Esophagus (tissue), 2 donors: Measurements from ENCODE around the gene ABCA13. TPM values are rescaled to one million over a fixed set of nuclear protein-coding genes. Genes with fewer than 3 reads are reported as not detected.

Experiments used
- H3K27ac ChIP-seq, 2 donors: one replicate each; pipeline ENCODE4 v1.5.1; 2013; ENCODE audit warnings: low read depth in 2 of 2, mild to moderate bottlenecking in 2 of 2, inconsistent platforms in 1 of 2, low read length in 1 of 2, moderate library complexity in 1 of 2
- H3K27me3 ChIP-seq, 2 donors: one replicate each; pipeline ENCODE4 v1.6.1; 2013; ENCODE audit warnings: low read length in 2 of 2, control low read depth in 1 of 2, mild to moderate bottlenecking in 1 of 2; ENCODE audit not compliant: insufficient read depth in 2 of 2, control insufficient read depth in 1 of 2
- H3K36me3 ChIP-seq, 2 donors: one replicate each; pipeline ENCODE4 v1.6.1; 2013; ENCODE audit warnings: low read length in 1 of 2; ENCODE audit not compliant: control insufficient read depth in 2 of 2, insufficient read depth in 2 of 2
- H3K4me1 ChIP-seq, 2 donors: one replicate each; pipeline ENCODE4 v1.6.1; 2013; ENCODE audit warnings: low read length in 1 of 2; ENCODE audit not compliant: control insufficient read depth in 2 of 2, insufficient read depth in 2 of 2
- H3K4me3 ChIP-seq, 2 donors: one replicate each; pipeline ENCODE4 v1.5.1; 2013; ENCODE audit warnings: low read length in 2 of 2, mild to moderate bottlenecking in 2 of 2, low read depth in 1 of 2, moderate library complexity in 1 of 2
- H3K9me3 ChIP-seq, 2 donors: one replicate each; pipeline ENCODE4 v1.6.1; 2013; ENCODE audit warnings: mild to moderate bottlenecking in 2 of 2, low read depth in 1 of 2, low read length in 1 of 2, moderate library complexity in 1 of 2; ENCODE audit not compliant: control insufficient read depth in 2 of 2, insufficient read depth in 1 of 2
- WGBS, 2 donors: extraction: QIAGEN DNeasy Blood & Tissue Kit; methylation state at CpG; one replicate each; pipeline ENCODE4 v1.1.7; 2013; 5-methylcytosine and 5-hydroxymethylcytosine counted together
- polyA plus RNA-seq, 2 donors: library from polyadenylated mRNA; stranded (reverse); fragments of 200-250 nt; gene quantifications; one replicate each; pipeline ENCODE4 v1.2.3, GENCODE V29; 2013
- donor health status: healthy with polysubstance abuse.
- donor health status: Bipolar disorder and iron deficiency.

Gene ABCA13
- polyA plus RNA-seq, 2 donors: 0.49 to 1.6 TPM

- H3K4me1 ChIP-seq: peaks cover 0 to 4% of the 10 kb centered on the region in 2 donors
- no peaks in the 10 kb centered on the region for H3K36me3 ChIP-seq
- H3K27me3 ChIP-seq: no peaks in the 10 kb centered on the region
- H3K9me3 ChIP-seq: no peaks in the 10 kb centered on the region
- no peak overlapping the region for H3K27ac ChIP-seq
- WGBS, 2 donors: 80 to 88% methylated on average over 1 of the region's 1 CpG
- H3K4me3 ChIP-seq: no peak overlapping the region
Measured at GRCh38 chr7:48173756-48174382, 2.6 kb downstream of the ABCA13 start.

- 55 to 86% methylated on average over 1 of the region's 1 CpG for WGBS, 2 donors
- Histone ChIP-seq H3K27ac (no peak overlapping the region), H3K4me1 (peaks cover 0 to 2% of the 10 kb centered on the region in 2 donors), H3K27me3 (no peaks in the 10 kb centered on the region), H3K9me3 (no peaks in the 10 kb centered on the region), H3K4me3 (no peak overlapping the region), H3K36me3 (no peaks in the 10 kb centered on the region)
Measured at GRCh38 chr7:48175019-48175418, 3.8 kb downstream of the ABCA13 start.

- no peaks in the 10 kb centered on the region for H3K36me3 ChIP-seq
- no peaks in the 10 kb centered on the region for H3K9me3 ChIP-seq
- WGBS, 2 donors: 93 to 95% methylated on average over 2 of the region's 2 CpGs
- H3K4me3 ChIP-seq: no peak overlapping the region
- no peaks in the 10 kb centered on the region for H3K27me3 ChIP-seq
- no peak overlapping the region for H3K27ac ChIP-seq
- H3K4me1 ChIP-seq: peaks cover 0 to 2% of the 10 kb centered on the region in 2 donors
Measured at GRCh38 chr7:48176356-48176893, 5.2 kb downstream of the ABCA13 start.

- Histone ChIP-seq H3K36me3 (no peaks in the 10 kb centered on the region), H3K4me1 (peaks cover 0 to 2% of the 10 kb centered on the region in 2 donors), H3K4me3 (no peak overlapping the region), H3K9me3 (no peaks in the 10 kb centered on the region), H3K27ac (no peak overlapping the region), H3K27me3 (no peaks in the 10 kb centered on the region)
- WGBS, 2 donors: 82 to 91% methylated on average over 11 of the region's 11 CpGs
Measured at GRCh38 chr7:48177271-48177670, 6.0 kb downstream of the ABCA13 start.

GRCh38 chr7:48179496-48180030, 8.3 kb downstream of the ABCA13 start:
- Histone ChIP-seq H3K4me1 (peaks cover 0 to 2% of the 10 kb centered on the region in 2 donors), H3K4me3 (no peak overlapping the region), H3K9me3 (no peaks in the 10 kb centered on the region), H3K36me3 (no peaks in the 10 kb centered on the region), H3K27me3 (no peaks in the 10 kb centered on the region), H3K27ac (no peak overlapping the region)
- 84% methylated on average over 9 of the region's 9 CpGs for WGBS, 2 donors

GRCh38 chr7:48180981-48181380, 9.7 kb downstream of the ABCA13 start:
- WGBS, 2 donors: 71% methylated on average over 6 of the region's 6 CpGs
- H3K9me3 ChIP-seq: no peaks in the 10 kb centered on the region

GRCh38 chr7:48182718-48183369, 11.6 kb downstream of the ABCA13 start:
- H3K27ac ChIP-seq: peak overlapping the region; percentile 49 to 70
- H3K4me1 ChIP-seq: no peaks in the 10 kb centered on the region
- no peaks in the 10 kb centered on the region for H3K9me3 ChIP-seq
- 27 to 44% methylated on average over 3 of the region's 3 CpGs for WGBS, 2 donors
- no peaks in the 10 kb centered on the region for H3K27me3 ChIP-seq
- no peak overlapping the region for H3K4me3 ChIP-seq
- no peaks in the 10 kb centered on the region for H3K36me3 ChIP-seq

More at GRCh38 chr7:48180981-48181380, 9.7 kb downstream of the ABCA13 start:
- H3K4me1 ChIP-seq: peaks cover 0 to 2% of the 10 kb centered on the region in 2 donors
- H3K27me3 ChIP-seq: no peaks in the 10 kb centered on the region
- H3K36me3 ChIP-seq: no peaks in the 10 kb centered on the region
- H3K4me3 ChIP-seq: no peak overlapping the region
- H3K27ac ChIP-seq: no peak overlapping the region

GRCh38 chr7:48183370-48183743, 12.1 kb downstream of the ABCA13 start:
- H3K27me3 ChIP-seq: no peaks in the 10 kb centered on the region
- no peaks in the 10 kb centered on the region for H3K36me3 ChIP-seq
- no peaks in the 10 kb centered on the region for H3K9me3 ChIP-seq
- 48 to 64% methylated on average over 5 of the region's 5 CpGs for WGBS, 2 donors
- H3K4me3 ChIP-seq: no peak overlapping the region
- no peaks in the 10 kb centered on the region for H3K4me1 ChIP-seq
- peak overlapping the region in 1 of 2 donors; percentile 42 for H3K27ac ChIP-seq

GRCh38 chr7:48183965-48184364, 12.7 kb downstream of the ABCA13 start:
- Histone ChIP-seq H3K27me3 (no peaks in the 10 kb centered on the region), H3K36me3 (no peaks in the 10 kb centered on the region), H3K4me1 (no peaks in the 10 kb centered on the region), H3K9me3 (no peaks in the 10 kb centered on the region), H3K4me3 (no peak overlapping the region), H3K27ac (no peak overlapping the region)
- WGBS, 2 donors: 50 to 59% methylated on average over 1 of the region's 1 CpG
